Fibroblast of the aortic adventitia (primary cell): ENCODE measurements around the gene VCAM1. TPM values are rescaled to one million over a fixed set of nuclear protein-coding genes. Genes with fewer than 3 reads are reported as not detected.

Experiments
- DNase-seq: peaks from one replicate; pipeline ENCODE4 v3.0.0-alpha.2; 2010; ENCODE audit warnings: low read depth
- H3K4me3 ChIP-seq: 2 replicates; pipeline ENCODE4 v1.5.1; 2011; ENCODE audit warnings: low read depth, mild to moderate bottlenecking, control low read depth, low read length, moderate library complexity
- total RNA-seq: library from RNA; depleted of rRNA; stranded (reverse); fragments of >200 nt; gene quantifications from 2 replicates; pipeline ENCODE4 v1.2.3, GENCODE V29; 2012; ENCODE audit warnings: low replicate concordance
- TF ChIP-seq, protein P1 (sequence below): IDR thresholded peaks from 2 replicates; pipeline ENCODE4 v1.5.1; 2011; ENCODE audit warnings: mild to moderate bottlenecking, low read length, control low read depth, inconsistent platforms; ENCODE audit not compliant: insufficient read depth

Gene VCAM1
- total RNA-seq, 1 donor, result 0.63 TPM

DNA sequence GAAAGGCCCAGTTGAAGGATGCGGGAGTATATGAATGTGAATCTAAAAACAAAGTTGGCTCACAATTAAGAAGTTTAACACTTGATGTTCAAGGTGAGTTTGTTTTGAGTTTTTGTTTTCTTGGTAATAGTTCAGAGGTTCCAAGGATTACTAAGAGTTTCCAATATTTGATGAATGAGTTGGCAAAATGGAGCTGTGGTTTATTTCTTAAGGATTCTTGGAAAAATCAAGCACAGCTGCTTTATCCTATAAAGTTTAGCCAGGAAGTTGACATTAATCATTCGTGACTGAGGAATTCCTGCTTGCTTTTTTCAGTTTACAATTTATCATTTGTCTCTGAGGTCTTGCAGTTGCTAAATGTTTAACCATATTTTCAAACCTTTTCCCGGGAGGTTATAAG lies 15.1 kb downstream of the VCAM1 start:
- TF ChIP-seq, protein P1, sequence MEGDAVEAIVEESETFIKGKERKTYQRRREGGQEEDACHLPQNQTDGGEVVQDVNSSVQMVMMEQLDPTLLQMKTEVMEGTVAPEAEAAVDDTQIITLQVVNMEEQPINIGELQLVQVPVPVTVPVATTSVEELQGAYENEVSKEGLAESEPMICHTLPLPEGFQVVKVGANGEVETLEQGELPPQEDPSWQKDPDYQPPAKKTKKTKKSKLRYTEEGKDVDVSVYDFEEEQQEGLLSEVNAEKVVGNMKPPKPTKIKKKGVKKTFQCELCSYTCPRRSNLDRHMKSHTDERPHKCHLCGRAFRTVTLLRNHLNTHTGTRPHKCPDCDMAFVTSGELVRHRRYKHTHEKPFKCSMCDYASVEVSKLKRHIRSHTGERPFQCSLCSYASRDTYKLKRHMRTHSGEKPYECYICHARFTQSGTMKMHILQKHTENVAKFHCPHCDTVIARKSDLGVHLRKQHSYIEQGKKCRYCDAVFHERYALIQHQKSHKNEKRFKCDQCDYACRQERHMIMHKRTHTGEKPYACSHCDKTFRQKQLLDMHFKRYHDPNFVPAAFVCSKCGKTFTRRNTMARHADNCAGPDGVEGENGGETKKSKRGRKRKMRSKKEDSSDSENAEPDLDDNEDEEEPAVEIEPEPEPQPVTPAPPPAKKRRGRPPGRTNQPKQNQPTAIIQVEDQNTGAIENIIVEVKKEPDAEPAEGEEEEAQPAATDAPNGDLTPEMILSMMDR, result no peak
- no peak overlapping the region for H3K4me3 ChIP-seq
- peak; percentile 96 for DNase-seq

DNA sequence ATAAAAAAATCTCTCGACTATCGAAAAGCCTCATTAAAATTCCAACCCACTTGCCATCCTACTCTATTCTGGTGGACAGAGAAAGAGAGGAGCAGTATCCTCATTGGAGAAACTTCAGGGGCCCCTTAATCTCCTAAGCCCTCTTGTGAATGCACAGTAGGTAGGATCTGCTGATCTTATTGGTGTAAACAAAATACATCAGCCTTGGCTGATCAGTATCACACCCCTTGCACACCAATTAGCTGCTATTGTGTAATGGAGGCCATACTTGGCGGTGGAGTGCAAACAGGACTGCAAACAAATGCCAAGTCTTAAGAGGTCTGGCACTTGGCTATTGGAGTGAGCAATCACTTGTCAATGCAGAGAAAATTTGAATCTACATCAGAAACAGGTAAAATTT lies 15.7 kb downstream of the VCAM1 start:
- no peak for DNase-seq
- H3K4me3 ChIP-seq, result no peak overlapping the region
- TF ChIP-seq, protein P1, result no peak

DNA sequence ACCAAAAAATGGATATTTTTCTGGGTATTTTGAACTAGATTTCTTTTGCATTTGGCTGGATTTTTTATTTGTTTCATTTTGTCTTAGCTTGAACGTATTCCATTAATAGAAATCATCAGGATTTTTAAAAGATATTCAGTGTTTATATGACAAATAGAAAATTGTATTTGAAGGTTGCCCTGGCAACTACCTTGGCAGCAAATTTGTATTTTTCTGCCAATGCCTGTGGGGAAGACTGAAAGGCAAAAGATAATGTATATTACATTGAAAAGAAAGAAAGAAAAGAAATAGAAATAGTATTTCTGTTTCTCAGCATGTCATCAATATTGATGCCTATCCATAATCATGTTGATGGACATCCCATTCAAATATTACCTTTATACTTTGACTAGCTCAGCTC lies 16.8 kb downstream of the VCAM1 start:
- no peak overlapping the region for H3K4me3 ChIP-seq
- DNase-seq, result peak; percentile 74
- TF ChIP-seq, protein P1, result no peak

DNA sequence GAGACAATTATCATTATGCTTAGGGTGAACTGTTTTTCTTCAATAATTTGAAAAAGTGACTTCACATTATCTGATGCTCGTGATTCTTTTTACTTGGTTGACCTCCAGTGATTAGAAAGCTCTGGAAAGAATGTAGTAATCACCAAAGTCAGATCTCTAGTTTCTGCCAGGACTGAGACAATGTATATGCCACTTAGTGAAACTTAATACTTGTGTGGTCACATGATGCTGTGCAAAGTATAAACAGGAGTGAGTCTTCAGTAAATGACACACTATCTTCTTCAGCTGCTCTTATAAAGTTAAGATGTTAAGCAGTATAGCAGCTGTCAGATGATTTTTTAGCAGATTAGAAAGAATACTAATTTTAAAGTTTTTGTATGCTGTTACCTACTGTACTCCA lies 17.2 kb downstream of the VCAM1 start:
- DNase-seq, result peak; percentile 57
- TF ChIP-seq, protein P1, result no peak
- no peak overlapping the region for H3K4me3 ChIP-seq

DNA sequence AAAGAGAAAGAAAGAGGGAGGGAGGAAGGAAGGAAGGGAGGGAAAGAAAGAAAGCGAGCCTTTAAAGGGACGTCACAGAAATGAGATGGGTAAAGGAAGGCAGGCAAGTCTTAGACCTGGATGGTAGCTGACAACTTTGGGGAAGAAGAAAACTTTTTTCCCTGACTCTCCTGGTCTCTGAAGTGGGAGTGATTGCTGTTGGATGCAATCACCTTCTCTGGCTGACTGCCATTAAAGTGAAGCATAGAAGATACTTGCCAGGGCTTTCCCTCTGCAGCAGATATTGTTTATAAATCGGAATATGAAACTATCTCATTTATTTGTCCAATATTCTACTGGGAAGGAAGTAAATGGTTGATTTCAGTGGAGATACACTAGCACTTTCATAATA lies 27.0 kb downstream of the VCAM1 start:
- TF ChIP-seq, protein P1, result no peak
- no peak for DNase-seq
- no peak overlapping the region for H3K4me3 ChIP-seq

DNA sequence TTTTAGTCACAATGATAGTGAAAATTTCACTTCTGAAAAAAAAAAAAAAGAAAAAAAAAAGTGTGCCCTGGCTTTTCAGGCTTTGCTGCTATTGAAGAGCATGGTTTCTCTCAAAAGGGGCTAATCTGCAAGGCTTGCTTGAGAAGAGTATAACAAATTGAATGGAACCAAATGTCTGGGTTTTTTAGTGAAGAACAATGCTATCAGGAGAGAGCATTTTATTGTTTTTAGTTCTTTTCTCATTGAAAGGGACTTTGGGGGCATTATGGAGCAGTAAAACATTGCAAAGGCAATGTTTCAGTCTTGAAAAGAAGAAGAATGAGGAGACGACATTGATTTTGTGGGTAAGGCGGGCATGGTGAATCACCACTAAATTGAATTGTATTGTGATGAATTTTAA lies 28.2 kb downstream of the VCAM1 start:
- TF ChIP-seq, protein P1, result no peak
- H3K4me3 ChIP-seq, result no peak overlapping the region
- no peak for DNase-seq
